ENCODE measurements around the gene EPB41L3.

The EPB41L3 gene

DNA sequence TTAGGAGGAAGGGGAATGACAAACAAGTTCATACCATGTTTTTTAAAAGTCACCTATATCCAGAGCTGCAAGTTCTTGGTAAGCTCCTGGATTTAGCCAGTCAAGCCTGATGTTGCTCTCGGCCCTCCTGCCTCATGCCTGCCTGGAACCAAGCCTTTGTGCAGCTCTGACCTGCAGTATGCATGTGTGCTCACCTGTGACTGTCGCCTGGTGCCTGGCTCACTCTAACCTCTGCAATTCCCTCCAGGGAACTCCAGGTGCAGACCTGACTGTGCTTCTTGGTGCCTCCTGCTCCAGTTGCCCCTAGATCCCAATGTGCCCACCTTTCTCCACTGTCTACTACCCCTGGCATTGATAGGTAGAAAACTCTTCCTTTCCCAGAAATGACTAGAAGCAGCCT lies 163.2 kb downstream of the EPB41L3 start:
- H3K4me3 ChIP-seq (ENCODE audit: control insufficient read depth, low read depth, low read length), result no peak overlapping the region
- no peak for DNase-seq (ENCODE audit: low read depth)
- no peak for TF ChIP-seq CTCF (conservative IDR thresholded peaks at IDR 0.05; ENCODE audit: control insufficient read depth, insufficient read depth, low read depth, low read length)

DNA sequence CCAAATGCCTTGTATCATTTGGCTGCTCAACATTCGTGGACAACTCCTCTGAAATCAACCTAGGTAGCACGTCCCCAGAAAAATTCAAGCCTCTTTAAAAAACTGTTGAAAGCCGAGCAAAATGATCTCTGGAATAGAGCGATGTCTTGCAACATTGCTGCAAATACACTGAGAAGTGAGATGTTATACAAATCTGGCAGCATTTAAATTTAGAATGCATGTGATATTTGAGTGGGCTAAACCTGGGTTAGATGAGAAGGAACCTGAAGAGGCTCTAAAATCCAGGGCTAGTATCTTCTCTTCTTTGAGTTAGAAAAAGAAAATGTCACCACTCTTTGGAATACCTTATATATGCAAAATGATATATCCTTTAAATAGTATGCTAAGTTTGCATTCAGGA lies 166.8 kb downstream of the EPB41L3 start:
- no peak overlapping the region for H3K4me3 ChIP-seq (ENCODE audit: control insufficient read depth, low read depth, low read length)
- no peak for TF ChIP-seq CTCF (conservative IDR thresholded peaks at IDR 0.05; ENCODE audit: control insufficient read depth, insufficient read depth, low read depth, low read length)
- no peak for DNase-seq (ENCODE audit: low read depth)

GRCh38 chr18:5370332-5370731 lies 173.5 kb downstream of the EPB41L3 start:
- DNase-seq (ENCODE audit: low read depth), result peak; percentile 5
- H3K4me3 ChIP-seq (ENCODE audit: control insufficient read depth, low read depth, low read length), result no peak overlapping the region

DNA sequence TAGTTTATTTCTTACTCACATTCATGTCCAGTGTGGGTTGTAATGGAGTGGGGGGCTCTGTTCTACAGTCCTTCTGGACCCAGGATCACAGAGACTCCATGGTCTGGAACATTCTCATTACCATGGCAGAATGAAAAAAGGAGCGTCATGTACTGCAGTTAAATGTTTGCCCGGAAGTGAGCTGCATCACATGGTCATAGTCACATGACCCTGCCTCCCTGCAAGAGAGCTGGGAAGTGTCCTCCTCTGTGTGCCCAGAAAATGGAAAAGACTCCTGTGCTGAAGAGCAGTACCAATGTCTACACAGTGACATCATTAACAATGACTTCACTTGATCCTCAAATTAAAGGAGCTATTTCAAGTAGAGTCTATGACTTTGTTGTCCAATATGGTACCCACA lies 174.3 kb downstream of the EPB41L3 start:
- H3K4me3 ChIP-seq (ENCODE audit: control insufficient read depth, low read depth, low read length), result no peak overlapping the region
- no peak for TF ChIP-seq CTCF (conservative IDR thresholded peaks at IDR 0.05; ENCODE audit: control insufficient read depth, insufficient read depth, low read depth, low read length)
- no peak for DNase-seq (ENCODE audit: low read depth)

More at GRCh38 chr18:5370332-5370731, 173.5 kb downstream of the EPB41L3 start:
- no peak for TF ChIP-seq CTCF (conservative IDR thresholded peaks at IDR 0.05; ENCODE audit: control insufficient read depth, insufficient read depth, low read depth, low read length)

- no peak overlapping the region for H3K4me3 ChIP-seq (ENCODE audit: control insufficient read depth, low read depth, low read length)
- no peak for DNase-seq (ENCODE audit: low read depth)
- TF ChIP-seq CTCF (conservative IDR thresholded peaks at IDR 0.05; ENCODE audit: control insufficient read depth, insufficient read depth, low read depth, low read length), result no peak
These were observed 178.4 kb downstream of the EPB41L3 start for GRCh38 chr18:5365443-5365842.

- no peak for TF ChIP-seq CTCF (conservative IDR thresholded peaks at IDR 0.05; ENCODE audit: control insufficient read depth, insufficient read depth, low read depth, low read length)
- no peak overlapping the region for H3K4me3 ChIP-seq (ENCODE audit: control insufficient read depth, low read depth, low read length)
- no peak for DNase-seq (ENCODE audit: low read depth)
These were observed 193.2 kb downstream of the EPB41L3 start for GRCh38 chr18:5350636-5351035.

All from fibroblast of mammary gland (primary cell).